ENCODE data around the gene LGR5. TPM values are rescaled to one million over a fixed set of nuclear protein-coding genes. Genes with fewer than 3 reads are reported as not detected.

Gene LGR5
- total and polyA plus RNA-seq, 10 of the 15 experiments (the other 5 are each of a cell fraction or from before 2014, with no cell fraction given), result 2.1 TPM; not detected in 9

DNA sequence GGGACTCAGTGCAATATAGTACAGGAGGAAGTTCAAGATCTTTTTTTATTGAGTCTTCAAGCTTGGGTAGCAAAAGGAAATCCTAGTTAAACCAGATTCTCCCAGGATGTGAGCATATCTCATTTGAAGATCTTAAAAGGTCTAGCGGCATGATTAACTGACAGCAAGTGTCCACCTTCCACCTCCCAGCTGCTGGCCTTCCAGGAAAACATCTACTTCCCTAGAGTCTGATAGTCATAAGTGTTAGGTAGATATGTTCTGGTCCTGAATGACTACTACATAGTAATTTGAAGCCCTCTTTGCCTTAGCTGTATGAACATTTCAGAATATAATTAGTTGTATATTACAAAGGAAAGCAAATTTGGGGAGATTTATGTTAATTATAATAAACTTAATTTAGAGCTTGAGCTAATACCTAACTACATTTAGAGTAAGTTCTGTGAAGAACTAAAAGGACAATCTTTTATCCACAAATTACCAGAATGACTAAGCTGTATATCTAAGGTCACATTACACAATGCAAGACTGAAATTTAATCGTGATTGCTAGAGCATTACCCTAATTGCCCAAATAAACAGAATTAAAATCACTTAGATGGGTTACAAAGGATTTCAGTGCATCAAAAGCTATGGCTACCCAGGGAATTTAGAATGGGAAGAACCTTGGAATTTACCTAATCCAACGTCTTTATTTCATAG is 9.9 kb downstream of the LGR5 start:
- no peak overlapping the region for H3K4me3 ChIP-seq
- H3K9me3 ChIP-seq (replicated peaks; ENCODE audit: control insufficient read depth, insufficient read depth, low read length), result no peaks in the 10 kb centered on the region
- H3K36me3 ChIP-seq (ENCODE audit: control insufficient read depth in 2 of 2, insufficient read depth in 2 of 2, low read length in 1 of 2), result no peaks in the 10 kb centered on the region
- TF ChIP-seq GATAD2B (conservative IDR thresholded peaks at IDR 0.05; ENCODE audit: low read depth) (no peak), NFYB (IDR thresholded peaks at IDR 0.05; ENCODE audit: insufficient read depth, low read depth, low read length) (no peak), NFYA (IDR thresholded peaks at IDR 0.05; ENCODE audit: borderline replicate concordance, low read depth, low read length) (no peak), ZNF207 (IDR thresholded peaks at IDR 0.05; ENCODE audit: borderline replicate concordance) (no peak)
- TF ChIP-seq, protein P1, sequence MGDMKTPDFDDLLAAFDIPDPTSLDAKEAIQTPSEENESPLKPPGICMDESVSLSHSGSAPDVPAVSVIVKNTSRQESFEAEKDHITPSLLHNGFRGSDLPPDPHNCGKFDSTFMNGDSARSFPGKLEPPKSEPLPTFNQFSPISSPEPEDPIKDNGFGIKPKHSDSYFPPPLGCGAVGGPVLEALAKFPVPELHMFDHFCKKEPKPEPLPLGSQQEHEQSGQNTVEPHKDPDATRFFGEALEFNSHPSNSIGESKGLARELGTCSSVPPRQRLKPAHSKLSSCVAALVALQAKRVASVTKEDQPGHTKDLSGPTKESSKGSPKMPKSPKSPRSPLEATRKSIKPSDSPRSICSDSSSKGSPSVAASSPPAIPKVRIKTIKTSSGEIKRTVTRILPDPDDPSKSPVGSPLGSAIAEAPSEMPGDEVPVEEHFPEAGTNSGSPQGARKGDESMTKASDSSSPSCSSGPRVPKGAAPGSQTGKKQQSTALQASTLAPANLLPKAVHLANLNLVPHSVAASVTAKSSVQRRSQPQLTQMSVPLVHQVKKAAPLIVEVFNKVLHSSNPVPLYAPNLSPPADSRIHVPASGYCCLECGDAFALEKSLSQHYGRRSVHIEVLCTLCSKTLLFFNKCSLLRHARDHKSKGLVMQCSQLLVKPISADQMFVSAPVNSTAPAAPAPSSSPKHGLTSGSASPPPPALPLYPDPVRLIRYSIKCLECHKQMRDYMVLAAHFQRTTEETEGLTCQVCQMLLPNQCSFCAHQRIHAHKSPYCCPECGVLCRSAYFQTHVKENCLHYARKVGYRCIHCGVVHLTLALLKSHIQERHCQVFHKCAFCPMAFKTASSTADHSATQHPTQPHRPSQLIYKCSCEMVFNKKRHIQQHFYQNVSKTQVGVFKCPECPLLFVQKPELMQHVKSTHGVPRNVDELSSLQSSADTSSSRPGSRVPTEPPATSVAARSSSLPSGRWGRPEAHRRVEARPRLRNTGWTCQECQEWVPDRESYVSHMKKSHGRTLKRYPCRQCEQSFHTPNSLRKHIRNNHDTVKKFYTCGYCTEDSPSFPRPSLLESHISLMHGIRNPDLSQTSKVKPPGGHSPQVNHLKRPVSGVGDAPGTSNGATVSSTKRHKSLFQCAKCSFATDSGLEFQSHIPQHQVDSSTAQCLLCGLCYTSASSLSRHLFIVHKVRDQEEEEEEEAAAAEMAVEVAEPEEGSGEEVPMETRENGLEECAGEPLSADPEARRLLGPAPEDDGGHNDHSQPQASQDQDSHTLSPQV (IDR thresholded peaks at IDR 0.05), result no peak
- ChIA-PET RAD21 (ENCODE audit: unreplicated experiment) (no interaction called here), CTCF (interaction anchor here (1.3 kb wide), 1 partner anchor 34 kb away, joined by 4 read pairs; no protein-coding TSS in a partner anchor), POLR2A (no interaction called here), SMC1A (ENCODE audit: uncharacterized antibody, unreplicated experiment) (no interaction called here)
- H3K4me2 ChIP-seq (ENCODE audit: control insufficient read depth, insufficient read depth), result no peak overlapping the region
- no peaks in the 10 kb centered on the region; a peak in 1 of 4 replicates for H3K27me3 ChIP-seq (replicated peaks in 1 of 2; ENCODE audit: control insufficient read depth in 2 of 2, insufficient read depth in 2 of 2, low read length in 1 of 2)
- H4K20me1 ChIP-seq (ENCODE audit: control insufficient read depth, insufficient read depth), result no peaks in the 10 kb centered on the region
- intact Hi-C loops (cut with micrococcal nuclease; ENCODE audit: unreplicated experiment), result no loop called here
- no peak overlapping the region for H3K27ac ChIP-seq (ENCODE audit: control insufficient read depth, insufficient read depth)
- no peaks in the 10 kb centered on the region for H3K79me2 ChIP-seq (ENCODE audit: control insufficient read depth, insufficient read depth, low read length)
- ATAC-seq (no peak), DNase-seq (ENCODE audit: low read depth, low spot score) (no peak), FAIRE-seq (no peak)
- H3K9ac ChIP-seq (ENCODE audit: control insufficient read depth, insufficient read depth, low read length), result no peak overlapping the region
- BruUV-seq (replicated peaks), result no TSS peak
- H2AFZ ChIP-seq (ENCODE audit: control insufficient read depth, low read depth, low read length), result no peak overlapping the region
- H3K4me1 ChIP-seq (ENCODE audit: control insufficient read depth, insufficient read depth, low read length), result no peaks in the 10 kb centered on the region
- WGBS (ENCODE audit: insufficient coverage, insufficient replicate concordance, low lambda C conversion rate, missing lambda C conversion rate), result 19% methylated on average over 3 of the region's 3 CpGs
- in situ Hi-C loops (cut with MboI), result no loop called here

Measured in GM12878 (cell line).